HG03457 (cell line): Measurements from ENCODE around the gene PRR7.
"Not testable (repeated sequence)": the region's sequence is repeated elsewhere in the genome, so short reads cannot be mapped to it uniquely, and the experiment has no call there.

ENCODE experiments used
- ATAC-seq: cut with Tn5 transposase; IDR thresholded peaks from one replicate; pipeline ENCODE4 v1.9.1; 2021; ENCODE audit warnings: moderate number of reproducible peaks; ENCODE audit not compliant: unreplicated experiment

PRR7 gene

GRCh38 chr5:177482359-177482795 is 35.8 kb downstream of the PRR7 start:
- ATAC-seq = no peak

DNA sequence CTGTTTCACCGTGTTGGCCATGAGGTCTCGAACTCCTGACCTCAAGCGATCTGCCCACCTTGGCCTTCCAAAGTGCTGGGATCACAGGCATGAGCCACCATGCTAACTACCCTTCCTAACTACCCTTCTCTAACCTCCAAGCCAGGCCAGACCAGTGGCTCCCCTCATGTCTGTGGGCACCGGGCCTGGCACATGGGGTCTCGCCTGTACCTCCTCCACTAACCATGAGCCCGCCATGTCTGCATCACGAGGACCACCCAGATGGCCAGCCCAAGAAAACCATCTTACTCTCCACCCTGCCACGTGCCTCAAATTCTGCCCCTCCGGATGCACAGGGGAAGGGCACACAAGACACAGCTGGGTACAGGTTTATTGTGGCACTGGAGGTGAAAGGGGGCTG is 36.4 kb downstream of the PRR7 start:
- ATAC-seq = no peak

DNA sequence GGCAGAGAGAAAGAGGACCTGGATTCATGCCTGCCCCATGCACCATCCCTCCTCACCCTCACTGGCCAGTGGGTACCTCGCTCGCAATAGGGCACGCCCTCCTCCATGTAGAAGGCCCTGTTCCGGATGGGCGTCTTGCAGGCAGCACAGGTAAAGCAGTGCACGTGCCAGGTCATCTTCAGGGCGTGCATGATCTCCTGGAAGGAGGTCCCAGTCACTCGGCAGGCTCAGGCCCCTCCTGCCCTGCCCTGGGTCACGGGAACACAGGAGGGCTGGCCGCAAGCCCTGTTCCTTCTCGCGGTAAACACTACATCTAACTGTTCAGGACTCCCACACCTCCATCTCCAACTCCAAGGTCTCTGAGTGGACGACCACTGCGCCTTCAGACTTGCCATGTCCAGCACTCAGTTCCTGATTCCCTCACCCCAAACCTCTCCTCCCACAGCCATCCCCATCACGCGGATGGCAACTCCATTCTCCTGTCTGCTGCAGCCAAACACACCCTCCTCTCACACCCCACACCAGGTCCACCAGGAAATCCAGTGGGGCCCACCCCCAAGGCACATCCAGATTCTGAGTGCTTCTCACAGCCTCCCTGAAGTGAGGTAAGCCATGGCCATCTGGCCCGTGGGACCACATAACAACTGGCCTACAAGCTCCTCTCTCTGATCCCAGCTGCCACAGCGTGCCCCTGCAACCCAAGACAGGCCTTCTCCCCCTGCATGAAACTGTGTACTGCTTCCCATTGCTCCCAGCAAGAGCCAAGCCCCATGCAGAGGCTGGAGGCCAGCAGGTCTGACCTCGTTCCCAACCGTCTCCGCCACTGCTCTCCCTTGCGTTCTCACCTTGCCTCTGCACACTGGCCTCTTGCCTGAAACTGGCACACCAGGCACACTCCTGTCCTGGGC is 37.6 kb downstream of the PRR7 start:
- ATAC-seq = no peak

GRCh38 chr5:177484902-177485549 is 38.4 kb downstream of the PRR7 start:
- ATAC-seq = no peak

DNA sequence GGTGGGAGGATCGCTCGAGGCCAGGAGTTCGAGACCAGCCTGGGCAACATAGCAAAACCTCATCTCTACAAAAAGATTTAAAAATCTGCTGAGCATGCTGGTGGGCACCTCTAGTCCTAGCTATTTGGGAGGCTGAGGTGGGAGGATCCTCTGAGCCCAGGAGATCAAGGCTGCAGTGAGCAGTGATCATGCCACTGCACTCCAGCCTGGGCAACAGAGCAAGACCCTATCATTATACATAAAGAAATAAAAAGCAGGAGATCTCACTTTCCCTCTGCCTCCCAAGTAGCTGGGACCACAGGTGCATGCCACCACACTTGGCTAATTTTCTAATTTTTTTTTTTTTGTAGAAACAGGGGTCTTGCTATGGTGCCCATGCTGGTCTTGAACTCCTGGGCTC is 39.1 kb downstream of the PRR7 start:
- not testable (repeated sequence) for ATAC-seq

GRCh38 chr5:177486256-177486655 is 39.6 kb downstream of the PRR7 start:
- no peak for ATAC-seq

GRCh38 chr5:177487144-177487543 is 40.5 kb downstream of the PRR7 start:
- ATAC-seq = no peak

DNA sequence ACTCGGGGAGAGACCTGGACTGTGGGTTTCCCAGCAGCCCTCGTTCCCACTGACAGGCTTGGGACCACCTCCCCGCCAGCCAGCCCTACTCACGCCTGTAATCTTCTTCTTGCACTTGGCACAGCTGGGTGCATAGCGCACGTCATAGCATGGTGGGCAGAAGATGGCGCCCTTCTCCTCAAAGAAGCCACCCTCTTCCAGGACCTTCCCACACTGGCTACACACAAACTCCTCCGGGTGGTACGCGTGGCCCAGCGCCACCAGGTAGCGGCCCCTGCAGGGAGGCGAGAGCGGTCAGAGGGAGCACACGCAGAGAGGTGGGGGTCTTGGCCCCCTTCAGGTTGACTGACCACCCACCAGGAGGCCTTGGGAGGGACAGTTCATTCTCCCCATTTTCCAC is 41.4 kb downstream of the PRR7 start:
- no peak for ATAC-seq

DNA sequence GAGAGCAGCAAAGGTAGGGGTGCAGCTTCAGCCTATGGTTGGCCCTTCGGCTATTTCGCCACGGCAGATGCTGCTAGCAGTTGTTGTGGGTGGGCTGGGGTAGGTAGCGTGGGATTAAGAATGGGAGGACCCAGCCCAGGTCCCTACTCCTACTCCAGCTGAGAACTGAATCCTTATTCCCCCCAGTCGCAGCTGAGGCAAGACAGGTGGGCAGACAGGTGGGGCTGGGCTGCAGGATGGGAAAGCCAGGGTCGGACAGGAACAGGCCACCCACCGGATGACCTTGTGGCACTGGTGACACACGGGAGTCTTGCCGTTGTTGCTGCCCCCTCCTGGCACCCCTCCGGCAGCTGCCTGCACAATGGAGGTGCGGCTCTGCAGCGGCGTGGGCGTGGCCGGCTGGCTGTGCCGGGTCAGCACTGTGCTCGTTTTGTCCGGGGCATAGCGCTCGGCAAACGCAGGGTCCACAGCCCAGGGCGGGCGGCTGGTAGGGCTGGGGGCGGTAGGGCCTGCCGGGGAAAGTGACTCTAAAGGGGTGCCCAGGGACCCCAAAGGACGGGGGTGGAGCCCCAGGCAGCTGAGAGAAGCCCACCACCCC is 42.6 kb downstream of the PRR7 start:
- ATAC-seq = no peak

DNA sequence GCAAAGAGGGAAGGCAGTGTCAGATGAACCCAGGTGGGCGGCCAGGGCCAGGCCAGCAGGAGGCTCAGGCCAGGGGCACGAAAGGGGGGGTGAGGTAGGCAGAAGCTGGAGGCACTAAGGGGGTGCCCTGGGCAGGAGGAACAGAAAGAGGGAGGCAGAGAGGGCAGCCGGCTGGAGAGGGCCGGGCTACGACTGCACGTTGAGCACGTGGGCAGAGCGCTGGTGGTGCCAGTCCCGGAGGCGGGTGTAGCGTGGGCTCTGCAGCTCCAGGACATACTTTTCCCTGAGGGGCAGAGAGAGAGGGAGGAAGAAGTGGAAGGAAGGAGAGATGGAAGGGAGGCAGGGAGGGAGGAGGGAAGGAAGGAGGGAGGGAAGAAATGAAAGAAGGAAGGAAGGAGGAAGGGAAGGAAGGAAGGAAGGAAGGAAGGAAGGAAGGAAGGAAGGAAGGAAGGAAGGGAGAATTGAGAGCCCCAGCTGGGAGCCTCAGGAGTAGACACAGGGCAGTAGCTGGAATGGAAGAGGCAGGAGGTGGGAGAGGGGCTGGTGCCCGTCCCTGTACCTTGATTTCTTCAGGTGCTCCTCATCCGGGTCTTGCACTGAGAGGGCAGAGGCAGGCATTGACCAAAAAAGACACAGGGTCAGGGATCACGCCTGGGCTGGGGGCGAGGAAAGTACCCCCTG is 43.8 kb downstream of the PRR7 start:
- no peak for ATAC-seq

GRCh38 chr5:177490992-177491391 is 44.4 kb downstream of the PRR7 start:
- no peak for ATAC-seq

GRCh38 chr5:177491429-177491945 is 44.9 kb downstream of the PRR7 start:
- ATAC-seq = no peak

DNA sequence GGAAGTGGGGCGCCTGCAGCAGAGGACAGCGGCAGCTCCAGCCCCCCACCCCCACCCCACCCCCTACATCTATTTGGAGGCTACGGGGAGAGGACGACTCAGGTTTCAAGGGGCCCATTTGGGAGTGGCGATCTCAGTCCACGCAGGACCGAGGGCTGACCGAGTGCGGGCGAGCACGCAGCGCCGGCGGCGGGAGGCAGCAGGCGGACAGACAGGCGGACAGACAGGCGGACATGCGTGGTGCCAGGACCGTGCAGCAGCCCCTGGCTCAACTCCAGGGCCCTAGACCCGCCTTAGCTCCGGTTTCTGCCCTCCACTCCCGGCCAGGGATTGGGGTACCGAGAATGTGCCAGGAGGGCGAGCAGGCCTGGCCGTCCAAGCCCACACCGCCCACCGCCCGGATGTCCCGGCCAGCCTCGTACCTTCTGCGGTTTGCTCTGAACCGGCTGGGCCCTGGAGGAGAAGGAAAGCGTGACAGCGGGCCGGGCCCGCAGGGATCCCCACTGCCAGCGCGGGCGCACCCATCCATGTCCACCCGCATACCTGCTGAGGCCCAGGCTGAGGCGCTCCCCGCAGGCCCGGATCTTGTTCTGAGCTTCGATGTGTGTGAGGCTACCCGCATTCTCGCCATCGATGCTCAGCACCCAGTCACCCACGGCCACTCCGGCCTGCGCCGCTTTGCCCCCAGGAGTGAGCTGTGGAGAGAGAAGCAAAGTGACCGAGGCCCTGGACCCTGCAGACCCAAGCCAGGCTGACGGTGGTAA is 45.6 kb downstream of the PRR7 start:
- no peak for ATAC-seq

GRCh38 chr5:177492841-177493240 is 46.2 kb downstream of the PRR7 start:
- no peak for ATAC-seq

GRCh38 chr5:177493795-177494345 is 47.3 kb downstream of the PRR7 start:
- ATAC-seq = no peak

DNA sequence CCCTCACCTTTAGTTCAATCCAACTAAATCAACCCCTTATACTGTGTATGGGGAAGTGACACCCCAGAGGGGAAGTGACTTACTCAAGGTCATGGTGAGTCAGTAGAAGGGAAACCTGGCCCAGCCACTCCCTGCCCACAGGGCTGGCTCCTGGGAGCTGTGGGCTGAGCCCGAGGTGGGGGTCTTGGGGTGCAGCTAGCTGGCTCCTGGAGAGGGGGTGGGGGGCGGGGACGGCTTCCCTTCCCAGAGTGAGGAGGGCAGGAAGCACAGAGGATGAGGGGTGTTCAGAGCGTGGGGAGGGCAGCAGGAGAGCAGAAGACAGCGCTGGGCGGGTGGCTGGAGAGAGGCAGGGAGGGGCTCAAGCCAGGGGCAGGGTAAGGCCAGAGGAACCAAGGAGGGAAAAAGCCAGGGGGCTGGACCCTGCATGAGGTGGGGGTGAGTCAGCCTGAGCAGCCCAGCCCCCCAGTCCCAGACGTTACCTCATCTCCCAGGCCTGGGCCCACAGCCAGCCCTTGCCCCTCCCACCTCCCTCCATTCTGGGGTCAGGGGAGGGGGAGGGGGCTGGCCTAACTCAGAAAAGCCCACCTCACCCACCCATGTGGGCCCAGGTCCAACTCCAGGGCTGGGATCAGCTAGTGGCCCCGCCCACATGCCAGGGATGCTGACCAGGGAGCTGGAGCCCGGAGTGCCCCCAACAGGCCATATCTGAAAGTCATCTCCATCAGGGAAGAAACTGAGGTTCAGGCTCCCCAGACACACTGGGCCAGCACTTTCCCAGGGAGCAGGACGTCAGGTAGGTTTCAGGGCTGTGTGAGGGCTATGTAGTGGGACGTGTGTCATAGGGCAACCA is 48.0 kb downstream of the PRR7 start:
- no peak for ATAC-seq

GRCh38 chr5:177495243-177496060 is 48.8 kb downstream of the PRR7 start:
- ATAC-seq = no peak

- no peak for ATAC-seq
Measured at GRCh38 chr5:177496070-177496726, 49.6 kb downstream of the PRR7 start.
